Kidney (tissue), 22 donors: Measurements from ENCODE around the gene TMC2. TPM values are rescaled to one million over a fixed set of nuclear protein-coding genes. Genes with fewer than 3 reads are reported as not detected.
"Not testable (repeated sequence)": the region's sequence is repeated elsewhere in the genome, so short reads cannot be mapped to it uniquely, and the experiment has no call there.

Experiments used
- DNase-seq, 5 donors: peaks; one replicate each; pipeline ENCODE4 v3.0.0-alpha.2; 2013 to 2020
- FAIRE-seq: peaks from 2 replicates; lab custom pipeline; 2012; peaks lifted over from hg19 to GRCh38; lab: Jason Lieb, UNC
- H3K27ac ChIP-seq, 2 donors: one replicate each; pipeline ENCODE4 v1.7.0; 2013; ENCODE audit warnings: low read depth in 2 of 2, low read length in 2 of 2, inconsistent platforms in 1 of 2
- H3K27me3 ChIP-seq: one replicate; pipeline ENCODE4 v1.7.1; 2013; ENCODE audit warnings: low read length, inconsistent platforms; ENCODE audit not compliant: control insufficient read depth, insufficient read depth
- H3K36me3 ChIP-seq, 3 donors: one replicate each; pipeline versions ENCODE4 v1.7.0 to v1.7.1; 2013; ENCODE audit warnings: low read length in 3 of 3, control low read depth in 1 of 3, inconsistent platforms in 1 of 3; ENCODE audit not compliant: insufficient read depth in 3 of 3, control insufficient read depth in 2 of 3
- H3K4me1 ChIP-seq, 3 donors: one replicate each; pipeline versions ENCODE4 v1.7.0 to v1.7.1; 2013; ENCODE audit warnings: low read length in 3 of 3, inconsistent platforms in 1 of 3, low read depth in 1 of 3; ENCODE audit not compliant: control insufficient read depth in 2 of 3, insufficient read depth in 2 of 3
- H3K4me3 ChIP-seq, 3 donors: one replicate each; pipeline versions ENCODE4 v1.7.0 to v1.8.1; 2013; ENCODE audit warnings: low read length in 3 of 3, control low read depth in 1 of 3, inconsistent platforms in 1 of 3
- H3K9ac ChIP-seq, 3 donors: one replicate each; pipeline versions ENCODE4 v1.7.0 to v1.7.1; 2013; ENCODE audit warnings: low read length in 3 of 3, control low read depth in 1 of 3, inconsistent platforms in 1 of 3
- H3K9me3 ChIP-seq, 3 donors: one replicate each; pipeline versions ENCODE4 v1.7.0 to v1.7.1; 2013; ENCODE audit warnings: low read length in 3 of 3, control low read depth in 1 of 3, inconsistent platforms in 1 of 3; ENCODE audit not compliant: control insufficient read depth in 2 of 3, insufficient read depth in 1 of 3
- CTCF ChIP-seq: IDR thresholded peaks from 3 replicates; pipeline ENCODE4 v1.5.1; 2012; ENCODE audit warnings: mild to moderate bottlenecking, moderate library complexity, borderline replicate concordance; ENCODE audit not compliant: insufficient read depth; ENCODE audit errors: extremely low read depth
- intact Hi-C: fragments of 100-400 bp; cut with DNase I; formaldehyde crosslinking; loops from one replicate; pipeline ENCODE4 v1.11.1; 2022
- long read RNA-seq, 10 donors: library from polyadenylated mRNA in 1 of 10; unstranded in 1 of 10; transcript quantifications; one replicate each; pipeline ENCODE4 v2.0.0 and lab custom pipeline, GENCODE V29; 2021 to 2026
- polyA plus RNA-seq: library from polyadenylated mRNA; stranded (reverse); fragments of 350-450 nt; fragmentation: Illumina TruSeq; extraction: RNeasy Lipid Tissue Mini Kit (QIAGEN cat#74804); gene quantifications from one replicate; pipeline ENCODE4 v1.2.3, GENCODE V29; 2014; ENCODE audit warnings: low read depth, low replicate concordance; ENCODE audit not compliant: insufficient read depth
- total RNA-seq: library from RNA; stranded (reverse); fragmentation: NEBNext Ultra II Directional; extraction: Animal tissue kit (Norgen Biotek cat#: 25700); gene quantifications from one replicate; pipeline ENCODE4 v1.2.1, GENCODE V29; 2021
- donor health status: control.
- donor health status: control.
- donor health status: control.
- donor health status: control.
- donor health status: control.
- donor health status: DM: yes; HTN: yes; CAD: no.
- donor health status: Normal renal cell carcinoma (clear cell type).

The TMC2 gene
- total RNA-seq (not detected), polyA plus RNA-seq (not detected)
- long read RNA-seq, donor 1 = 0 reads
- long read RNA-seq, donor 2 = 0 reads
- long read RNA-seq, donor 3 = 0 reads
- long read RNA-seq, donor 4 = 0 reads
- long read RNA-seq, donor 5 = 0 reads
- long read RNA-seq, donor 6 = 0 reads
- long read RNA-seq, donor 7 = 0 reads
- long read RNA-seq, donor 8 = 0 reads
- long read RNA-seq, donor 9 = 0 reads
- long read RNA-seq, donor 10 = 0 reads

- Histone ChIP-seq H3K4me1 (no peaks in the 10 kb centered on the region), H3K9me3 (no peaks in the 10 kb centered on the region), H3K27ac (no peak within 1 kb of the TSS), H3K9ac (no peak within 1 kb of the TSS), H3K36me3 (no peaks in the 10 kb centered on the region), H3K4me3 (no peak within 1 kb of the TSS), H3K27me3 (no peaks in the 10 kb centered on the region)
- intact Hi-C loops = no loop called here
- TF ChIP-seq CTCF = no peak
- DNase-seq = no peak
- FAIRE-seq = no peak
Measured at GRCh38 chr20:2536560-2536986, at the start of gene TMC2. TSS of gene TMC2 (plus strand) at chr20:2536573. CDS start at chr20:2536622, 49 bp downstream.

GRCh38 chr20:2502808-2503384 lies 33.5 kb upstream of the TMC2 start:
- H3K9ac ChIP-seq, H3K9me3 ChIP-seq, H3K4me3 ChIP-seq, H3K4me1 ChIP-seq, FAIRE-seq, intact Hi-C loops, H3K27ac ChIP-seq, H3K27me3 ChIP-seq, DNase-seq: not testable (repeated sequence)
- peaks cover 0 to 15% (median 3%) of the 10 kb centered on the region in 3 donors for H3K36me3 ChIP-seq

- intact Hi-C loops, FAIRE-seq, H3K9me3 ChIP-seq, H3K36me3 ChIP-seq, H3K27me3 ChIP-seq, DNase-seq, H3K27ac ChIP-seq, H3K4me3 ChIP-seq, H3K9ac ChIP-seq, H3K4me1 ChIP-seq: not testable (repeated sequence)
Measured at GRCh38 chr20:2504803-2505202, 31.6 kb upstream of the TMC2 start.

GRCh38 chr20:2506426-2506825 lies 29.9 kb upstream of the TMC2 start:
- FAIRE-seq, intact Hi-C loops, H3K4me3 ChIP-seq, H3K27me3 ChIP-seq, H3K9ac ChIP-seq, H3K9me3 ChIP-seq, DNase-seq, H3K36me3 ChIP-seq, H3K4me1 ChIP-seq, H3K27ac ChIP-seq: not testable (repeated sequence)

GRCh38 chr20:2507464-2507863 lies 28.9 kb upstream of the TMC2 start:
- Histone ChIP-seq H3K27ac (no peak overlapping the region), H3K36me3 (no peaks in the 10 kb centered on the region), H3K4me1 (peaks cover 0 to 7% (median 0%) of the 10 kb centered on the region in 3 donors), H3K9ac (no peak overlapping the region), H3K27me3 (no peaks in the 10 kb centered on the region), H3K4me3 (peak overlapping the region in 1 of 3 donors; percentile 91), H3K9me3 (no peaks in the 10 kb centered on the region)
- intact Hi-C loops = no loop called here
- no peak for TF ChIP-seq CTCF
- FAIRE-seq = no peak
- DNase-seq = no peak
